GM12878 (cell line): Measurements from ENCODE around the gene ACSL1. TPM values are rescaled to one million over a fixed set of nuclear protein-coding genes. Genes with fewer than 3 reads are reported as not detected.
A peak's percentile ranks its signal among the peaks of the same experiment; 100 is the strongest.

ENCODE experiments used
- ATAC-seq: fragments of 200-7000 bp; cut with Tn5 transposase; 3 replicates; pipeline ENCODE4 v1.9.1; 2020; ENCODE audit warnings: mild to moderate bottlenecking, moderate library complexity
- BruUV-seq: library from RNA; stranded (reverse); fragments of 400-500 nt; replicated peaks from 2 replicates; lab custom pipeline; 2021; lab: Mats Ljungman, UMichigan
- CTCF ChIA-PET: fragments of 300-600 bp; sonication (Branson Sonifier 250); formaldehyde crosslinking; extraction: SDS; loops from one replicate; lab custom pipeline; 2021; ENCODE audit warnings: inconsistent platforms; lab: Yijun Ruan, JAX
- POLR2A ChIA-PET: fragments of 350-600 bp; formaldehyde crosslinking; extraction: SDS; loops from one replicate; lab custom pipeline; 2021; ENCODE audit warnings: inconsistent platforms; lab: Charles Lee
- RAD21 ChIA-PET: fragments of 300-600 bp; sonication (Branson Sonifier 250); formaldehyde crosslinking; loops from one replicate; lab custom pipeline; 2023; ENCODE audit warnings: antibody characterized with exemption; ENCODE audit not compliant: unreplicated experiment; lab: Charles Lee
- SMC1A ChIA-PET: fragments of 300-600 bp; sonication (Branson Sonifier 250); formaldehyde crosslinking; loops from one replicate; lab custom pipeline; 2023; ENCODE audit not compliant: unreplicated experiment, uncharacterized antibody; lab: Charles Lee
- DNase-seq: peaks from one replicate; pipeline ENCODE4 v3.0.0-alpha.2; 2011; ENCODE audit warnings: low read depth, low spot score
- FAIRE-seq: peaks from 3 replicates; lab custom pipeline; 2011; peaks lifted over from hg19 to GRCh38; lab: Jason Lieb, UNC
- H2AFZ ChIP-seq: 2 replicates; pipeline ENCODE4 v1.6.0; 2011; ENCODE audit warnings: low read depth, low read length, control low read depth; ENCODE audit not compliant: control insufficient read depth
- H3K27ac ChIP-seq: 2 replicates; pipeline ENCODE4 v1.5.1; 2011; ENCODE audit warnings: control low read depth; ENCODE audit not compliant: control insufficient read depth, insufficient read depth
- H3K27me3 ChIP-seq, 2 experiments: replicated peaks in 1 of 2; 2 replicates each; pipeline versions ENCODE4 v1.6.0 to v1.6.1; 2011; ENCODE audit warnings: low read length in 1 of 2; ENCODE audit not compliant: control insufficient read depth in 2 of 2, insufficient read depth in 2 of 2
- H3K36me3 ChIP-seq, 2 experiments: 2 replicates each; pipeline ENCODE4 v1.5.1; 2011; ENCODE audit warnings: low read length in 1 of 2; ENCODE audit not compliant: control insufficient read depth in 2 of 2, insufficient read depth in 2 of 2
- H3K4me1 ChIP-seq: 2 replicates; pipeline ENCODE4 v1.6.1; 2011; ENCODE audit warnings: mild to moderate bottlenecking, low read length, moderate library complexity, mixed read lengths; ENCODE audit not compliant: control insufficient read depth, insufficient read depth
- H3K4me2 ChIP-seq: 2 replicates; pipeline ENCODE4 v1.6.0; 2011; ENCODE audit warnings: control low read depth; ENCODE audit not compliant: control insufficient read depth, insufficient read depth
- H3K4me3 ChIP-seq: fragments of 200-600 bp; sonication (generic); 2 replicates; pipeline ENCODE4 v1.5.1; 2016
- H3K79me2 ChIP-seq: 2 replicates; pipeline ENCODE4 v1.6.0; 2011; ENCODE audit warnings: low read length; ENCODE audit not compliant: control insufficient read depth, insufficient read depth
- H3K9ac ChIP-seq: 2 replicates; pipeline ENCODE4 v1.8.0; 2011; ENCODE audit warnings: low read length, control low read depth, mixed read lengths; ENCODE audit not compliant: control insufficient read depth, insufficient read depth
- H3K9me3 ChIP-seq: replicated peaks from 3 replicates; pipeline ENCODE4 v1.5.1; 2011; ENCODE audit warnings: mild to moderate bottlenecking, low read length; ENCODE audit not compliant: control insufficient read depth, insufficient read depth
- H4K20me1 ChIP-seq: 2 replicates; pipeline ENCODE4 v1.6.0; 2011; ENCODE audit not compliant: control insufficient read depth, insufficient read depth
- BHLHE40 ChIP-seq, 2 experiments: fragments of 450-650 bp in 1 of 2; IDR thresholded peaks; 2 replicates each; pipeline ENCODE4 v1.6.1; 2011 to 2017; ENCODE audit warnings: low read depth in 2 of 2, borderline replicate concordance in 1 of 2, improper control_type of control experiment in 1 of 2, low read length in 1 of 2, mild to moderate bottlenecking in 1 of 2
- HDGF ChIP-seq: fragments of 450-650 bp; IDR thresholded peaks from 2 replicates; pipeline ENCODE4 v1.6.1; 2016; ENCODE audit warnings: antibody characterized with exemption
- SKIL ChIP-seq: fragments of 450-650 bp; IDR thresholded peaks from 2 replicates; pipeline ENCODE4 v1.6.1; 2017; ENCODE audit warnings: mild to moderate bottlenecking, low read depth, inconsistent platforms; ENCODE audit not compliant: poor library complexity, severe bottlenecking
- WGBS: methylation state at CpG from one replicate; pipeline ENCODE4 v1.1.6; 2016; ENCODE audit warnings: low lambda C conversion rate; ENCODE audit not compliant: insufficient replicate concordance, insufficient coverage; ENCODE audit errors: missing lambda C conversion rate; 5-methylcytosine and 5-hydroxymethylcytosine counted together
- in situ Hi-C: fragments of 300-500 bp; cut with MboI; formaldehyde crosslinking; loops from 9 replicates; pipeline ENCODE4 v1.14.3; 2018; ENCODE audit warnings: mixed read lengths
- intact Hi-C: fragments of 100-400 bp; cut with micrococcal nuclease; formaldehyde crosslinking; loops from one replicate; pipeline ENCODE4 v1.14.2; 2022; ENCODE audit not compliant: unreplicated experiment
- polyA plus RNA-seq, 11 experiments: library from polyadenylated mRNA; depleted of rRNA in 4 of 11; unstranded in 6 of 11; stranded (reverse) in 5 of 11; fragments of >200 nt; fragmentation: Nextera tagmentation in 4 of 11; fragmentation: Illumina TruSeq in 1 of 11; extraction: Ambion mirVana in 4 of 11; extraction: Trizol in 1 of 11; gene quantifications; 1 replicate in 1 of 11; 2 replicates in 10 of 11; pipeline versions ENCODE4 v1.2.1 to v1.2.3, GENCODE V29; 2011 to 2016; ENCODE audit warnings: inconsistent platforms in 2 of 11, missing spikeins in 2 of 11, low read depth in 1 of 11
- total RNA-seq, 4 experiments: library from RNA; depleted of rRNA in 3 of 4; stranded (reverse); fragments of >200 nt in 3 of 4; fragmentation: Illumina TruSeq in 1 of 4; extraction: Trizol in 1 of 4; gene quantifications; 2 replicates each; pipeline versions ENCODE4 v1.2.1 to v1.2.3, GENCODE V29; 2013 to 2021

ACSL1 gene
- total and polyA plus RNA-seq, 10 of the 15 experiments (the other 5 are each of a cell fraction or from before 2014, with no cell fraction given), result 30.7 to 68.1 (median 58.7) TPM

- Histone ChIP-seq H2AFZ (no peak overlapping the region), H3K79me2 (peaks cover 60% of the 10 kb centered on the region), H3K4me3 (no peak overlapping the region), H3K4me2 (peak overlapping the region; percentile 46; the same call in 1 of the 2 replicates), H3K9ac (0 out of 2 replicates have a peak overlapping the region, but pooled peaks have one; percentile 18), H3K36me3 (peaks cover 4 to 16% of the 10 kb centered on the region in 2 experiments; a peak in 3 of 4 replicates), H4K20me1 (peaks cover 4% of the 10 kb centered on the region; the same call in 1 of the 2 replicates), H3K27ac (no peak overlapping the region), H3K4me1 (peaks cover 13% of the 10 kb centered on the region), H3K9me3 (no peaks in the 10 kb centered on the region), H3K27me3 (no peaks in the 10 kb centered on the region; a peak in 1 of 4 replicates)
- WGBS, result 64% methylated on average over 11 of the region's 11 CpGs
- CTCF ChIA-PET, result interaction anchor here (1.3 to 2.5 kb wide), 4 partner anchors 10 to 60 kb away, joined by 4 to 11 read pairs (median 6); no protein-coding TSS in a partner anchor
- intact Hi-C loops (no loop called here), in situ Hi-C loops (no loop called here)
- TF ChIP-seq HDGF (peak; percentile 15; the same call in 1 of the 2 replicates), SKIL (no peak), BHLHE40 (IDR thresholded peaks at IDR 0.05; ENCODE audit: borderline replicate concordance in 1 of 2, low read depth in 2 of 2, low read length in 1 of 2) (peak in 1 of 2 experiments; percentile 70; a peak in 1 of 4 replicates)
- FAIRE-seq (peak; percentile 57), ATAC-seq (peak; percentile 86), DNase-seq (no peak)
- SMC1A ChIA-PET, result interaction anchor here (1.2 to 2.6 kb wide), 6 partner anchors 9 to 23 kb away, joined by 3 to 11 read pairs (median 6); no protein-coding TSS in a partner anchor
- BruUV-seq, result no TSS peak
- RAD21 ChIA-PET, result interaction anchor here (1.3 to 1.5 kb wide), 3 partner anchors 9 to 16 kb away, joined by 3 to 7 read pairs (median 6); no protein-coding TSS in a partner anchor
- POLR2A ChIA-PET, result interaction anchor here (0.9 to 3.5 kb wide), 3 partner anchors 9 to 50 kb away, joined by 3 to 16 read pairs (median 4); no protein-coding TSS in a partner anchor
Measured at GRCh38 chr4:184805462-184806228, 20.1 kb downstream of the ACSL1 start.
